Stimulated activated CD4-positive, alpha-beta T cell treated with anti-CD3 and anti-CD28 coated beads, TNF-alpha, amount 100 ng/mL, for 1 hour (primary cell): ENCODE measurements around the gene CXCL5.
"Not testable (repeated sequence)": the region's sequence is repeated elsewhere in the genome, so short reads cannot be mapped to it uniquely, and the experiment has no call there.

Experiments used
- DNase-seq, 3 donors: peaks; one replicate each; pipeline ENCODE4 v3.0.0-alpha.2; 2020; ENCODE audit warnings: low read depth in 3 of 3, low spot score in 1 of 3

CXCL5 gene

DNA sequence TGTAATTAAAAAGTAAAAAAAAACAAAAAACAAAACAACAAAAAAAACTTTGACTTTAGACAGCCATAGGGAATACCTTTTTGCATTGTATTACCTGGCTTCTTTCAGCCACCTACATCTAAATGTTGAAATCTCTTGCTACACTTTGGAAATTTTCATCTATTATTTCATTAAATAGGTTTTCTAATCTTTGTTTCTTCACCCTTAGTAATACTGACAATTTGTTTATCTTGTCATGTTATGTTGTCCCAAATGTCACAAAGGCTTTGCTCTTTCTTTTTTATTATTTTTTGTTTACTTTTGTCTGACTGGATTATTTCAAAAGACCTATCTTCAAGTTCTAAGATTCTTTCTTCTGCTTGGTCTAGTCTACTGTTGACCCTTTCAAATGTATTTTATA is 24.1 kb downstream of the CXCL5 start:
- DNase-seq: no peak

DNA sequence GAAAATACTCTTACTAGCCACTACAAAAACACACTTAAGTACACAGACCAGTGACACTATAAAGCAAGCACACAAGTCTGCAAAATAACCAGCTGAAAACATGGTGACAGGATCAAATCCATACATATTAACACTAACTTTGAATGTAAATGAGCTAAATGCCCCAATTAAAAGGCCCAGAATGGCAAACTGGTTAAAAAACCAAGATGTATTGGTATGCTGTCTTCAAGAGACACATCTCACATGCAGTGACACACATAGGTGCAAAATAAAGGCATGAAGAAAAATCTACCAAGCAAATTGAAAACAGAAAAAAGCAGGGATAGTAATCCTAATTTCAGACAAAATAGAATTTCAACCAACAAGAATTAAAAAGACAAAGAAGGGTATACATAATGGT is 27.5 kb downstream of the CXCL5 start:
- no peak for DNase-seq

DNA sequence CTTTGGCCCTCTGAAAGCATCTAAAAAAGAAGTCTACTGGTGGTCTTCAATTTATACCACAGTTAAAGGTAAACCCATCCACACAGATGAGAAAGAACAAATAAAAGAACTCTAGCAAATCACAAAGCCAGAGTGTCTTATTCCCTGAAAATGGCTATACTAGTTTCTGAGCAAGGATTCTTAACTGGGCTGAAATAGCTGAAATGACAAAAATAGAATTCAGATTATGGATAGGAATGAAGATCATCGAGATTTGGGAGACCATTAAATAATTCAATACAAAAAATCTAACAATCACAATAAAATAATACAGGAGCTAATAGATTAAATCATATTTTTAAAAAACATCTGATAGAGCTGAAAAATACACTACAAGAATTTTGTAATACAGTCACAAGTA is 28.5 kb downstream of the CXCL5 start:
- DNase-seq: no peak

DNA sequence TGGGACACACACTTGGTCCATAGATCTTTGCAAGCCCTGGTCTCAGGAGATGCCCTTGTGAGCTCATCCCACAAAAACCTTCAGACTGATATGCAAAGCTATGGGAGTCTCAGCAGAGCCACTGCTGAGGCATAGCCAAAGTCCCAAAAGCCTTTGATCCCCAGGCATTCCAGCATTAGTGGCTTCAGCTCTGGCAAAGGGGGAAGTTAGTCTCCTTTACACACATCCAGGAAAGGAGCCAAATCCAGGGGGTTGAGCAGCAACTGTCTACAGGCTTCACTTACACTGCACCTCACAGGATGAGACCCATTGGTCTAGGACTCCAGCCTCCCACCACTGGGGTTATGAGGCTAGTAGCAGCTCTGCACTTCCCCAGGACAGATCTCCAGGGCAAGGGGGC is 30.6 kb downstream of the CXCL5 start:
- DNase-seq: no peak

DNA sequence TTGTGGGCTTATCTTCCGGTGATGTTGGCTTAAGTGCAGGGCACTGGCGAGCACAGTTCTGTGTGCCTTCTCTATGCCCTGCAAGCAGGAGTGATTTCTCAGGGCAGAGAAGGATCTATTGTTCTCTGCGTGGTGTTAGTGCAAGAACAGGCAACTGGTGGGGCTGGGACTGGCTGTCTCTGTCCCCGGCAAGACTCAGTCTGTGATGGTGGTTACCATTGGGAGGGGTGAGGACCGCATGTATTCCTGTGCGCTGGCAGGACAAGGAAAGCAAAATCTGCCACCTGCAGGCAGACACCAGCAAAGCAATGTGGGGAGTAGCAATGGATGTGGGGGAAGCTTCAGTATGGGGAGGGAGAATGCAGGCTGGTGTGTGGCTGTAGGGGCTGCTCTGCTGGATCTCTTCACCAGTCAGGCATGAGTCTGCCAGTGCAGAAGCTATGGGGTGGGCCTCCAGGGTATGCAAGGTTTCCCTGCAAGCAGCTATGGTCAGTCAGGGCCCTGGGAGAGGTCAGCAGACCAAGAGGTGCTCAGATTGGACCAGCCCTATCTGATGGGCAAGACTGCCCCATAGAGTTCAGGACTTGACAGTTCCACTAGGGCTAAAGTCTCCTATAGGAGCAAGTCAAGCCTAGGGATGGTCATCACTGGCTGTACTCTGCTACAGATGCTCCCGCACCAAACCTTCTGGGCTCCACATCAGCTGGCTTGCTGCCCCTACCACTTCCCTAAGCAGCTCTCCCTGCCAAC is 33.4 kb downstream of the CXCL5 start:
- DNase-seq: no peak

DNA sequence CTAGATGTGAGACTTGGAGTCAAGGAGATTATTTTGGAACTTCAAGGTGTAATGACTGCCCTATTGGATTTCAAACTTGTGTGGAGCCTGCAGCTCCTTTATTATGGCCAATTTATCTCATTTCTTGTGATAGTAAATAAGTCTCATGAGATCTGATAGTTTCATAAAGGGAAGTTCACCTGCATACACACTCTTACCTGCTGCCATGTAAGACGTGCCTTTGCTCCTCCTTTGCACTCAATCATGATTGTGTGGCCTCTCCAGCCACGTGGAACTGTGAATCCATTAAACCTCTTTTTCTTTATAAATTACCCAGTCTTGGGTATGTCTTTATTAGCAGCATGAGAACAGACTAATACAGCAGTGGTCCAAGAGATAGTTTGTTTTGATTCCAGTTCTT is 35.8 kb downstream of the CXCL5 start:
- DNase-seq: no peak

DNA sequence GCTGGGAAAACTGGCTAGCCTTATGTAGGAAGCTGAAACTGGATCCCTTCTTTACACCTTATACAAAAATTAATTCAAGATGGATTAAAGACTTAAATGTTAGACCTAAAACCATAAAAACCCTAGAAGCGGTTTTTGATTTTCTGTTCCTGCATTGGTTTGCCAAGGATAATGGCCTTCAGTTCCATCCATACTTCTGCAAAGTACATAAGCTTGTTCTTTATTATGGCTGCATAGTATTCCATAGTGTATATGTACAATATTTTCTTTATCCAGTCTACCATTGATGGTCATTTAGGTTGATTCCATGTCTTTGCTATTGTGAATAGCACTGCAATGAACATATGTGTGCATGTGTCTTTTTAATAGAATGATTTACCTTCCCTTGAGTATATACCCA is 39.4 kb downstream of the CXCL5 start:
- not testable (repeated sequence) for DNase-seq

DNA sequence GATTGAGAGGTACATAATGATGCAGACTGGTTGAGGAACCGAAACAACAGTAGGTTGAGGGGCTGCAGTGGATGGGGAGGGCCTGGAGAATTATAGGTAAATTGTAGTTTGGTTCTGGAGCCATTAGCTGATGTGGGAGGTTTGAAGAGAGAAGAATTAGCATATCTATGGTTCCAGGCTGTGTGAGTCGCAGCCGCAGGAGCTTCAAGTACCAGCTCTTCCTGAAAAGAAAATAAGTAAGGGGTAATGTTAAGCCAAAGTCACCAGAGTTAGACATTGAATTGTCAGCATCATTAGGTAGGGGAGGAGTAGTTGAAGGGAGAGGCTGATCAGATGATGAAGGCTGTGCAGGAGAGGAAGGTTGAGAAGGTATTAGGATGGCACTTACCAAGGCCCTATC is 46.1 kb downstream of the CXCL5 start:
- DNase-seq: no peak

DNA sequence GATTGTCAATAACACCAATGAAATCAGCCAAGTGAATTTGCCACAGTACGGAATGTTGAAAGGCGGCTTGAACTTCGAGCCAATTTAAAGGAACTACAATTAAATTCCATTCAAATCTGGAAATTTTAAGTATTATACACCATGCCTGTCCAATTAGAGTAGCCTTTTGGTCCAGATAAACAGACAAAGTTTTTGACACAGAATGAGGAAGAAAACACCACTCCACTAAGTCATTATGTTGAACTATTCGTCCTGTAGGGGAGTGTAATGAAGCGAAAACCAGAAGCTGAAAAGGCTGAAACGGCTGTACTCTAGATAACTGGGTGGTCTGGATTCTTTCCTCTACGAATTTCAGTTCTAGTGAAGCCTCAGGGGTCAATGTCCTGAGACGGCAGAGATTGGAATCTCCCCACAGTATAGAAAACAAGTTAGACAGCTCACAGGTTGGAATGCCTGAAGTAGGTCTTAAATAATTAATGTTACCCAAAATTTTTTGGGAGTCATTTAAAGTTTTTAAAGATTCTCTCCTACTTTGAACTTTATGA is 48.0 kb downstream of the CXCL5 start:
- DNase-seq: not testable (repeated sequence)

DNA sequence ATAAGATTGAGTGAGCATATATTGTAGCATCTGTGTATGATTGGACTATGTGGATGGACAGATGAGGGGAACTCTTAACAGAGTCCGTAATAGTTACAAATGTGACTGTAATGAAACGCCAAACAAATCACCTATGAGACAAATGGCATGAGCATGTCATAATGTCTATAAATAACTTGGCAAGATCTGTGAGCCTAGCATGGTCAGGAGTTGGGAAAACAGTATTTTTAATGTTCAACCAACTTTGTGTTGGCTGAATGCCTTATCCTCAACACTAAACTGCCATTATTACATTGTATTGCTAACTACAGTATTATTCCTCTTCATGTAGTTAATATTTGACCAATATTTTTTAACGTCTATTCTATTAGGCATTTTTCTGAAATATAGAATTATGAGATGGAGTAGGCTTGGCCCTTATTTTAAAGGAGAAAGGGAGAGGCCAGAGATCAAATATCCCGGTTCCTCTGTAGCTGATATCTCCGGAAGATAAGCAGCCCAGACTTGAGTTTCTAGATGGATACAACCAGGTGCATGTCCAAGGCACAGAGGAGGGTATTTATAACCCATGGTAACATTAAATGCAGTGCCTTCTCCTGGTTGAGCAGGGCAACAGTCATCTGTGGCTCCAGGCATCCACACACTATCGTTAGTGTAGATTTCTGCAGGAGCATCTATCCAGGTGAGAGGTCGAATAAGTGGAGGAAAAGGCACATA is 49.3 kb downstream of the CXCL5 start:
- no peak for DNase-seq

DNA sequence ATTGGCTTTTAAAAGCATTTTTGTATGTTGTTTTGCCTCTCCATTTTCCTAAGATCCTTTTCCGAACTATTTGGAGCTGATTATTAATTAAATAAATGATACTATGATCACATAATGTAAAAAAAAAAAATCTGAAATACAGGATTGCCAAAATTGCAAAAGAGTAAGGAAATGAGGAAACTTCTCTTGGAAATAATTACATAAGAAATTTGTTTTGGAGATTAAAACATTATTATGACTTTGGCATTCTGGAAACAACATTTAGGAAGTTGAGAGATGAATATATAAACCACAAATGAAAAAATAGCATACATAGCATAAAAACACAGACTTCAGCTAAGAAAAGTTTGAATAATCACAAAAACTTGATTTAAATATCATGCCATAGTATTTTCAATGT is 50.2 kb downstream of the CXCL5 start:
- DNase-seq: no peak

DNA sequence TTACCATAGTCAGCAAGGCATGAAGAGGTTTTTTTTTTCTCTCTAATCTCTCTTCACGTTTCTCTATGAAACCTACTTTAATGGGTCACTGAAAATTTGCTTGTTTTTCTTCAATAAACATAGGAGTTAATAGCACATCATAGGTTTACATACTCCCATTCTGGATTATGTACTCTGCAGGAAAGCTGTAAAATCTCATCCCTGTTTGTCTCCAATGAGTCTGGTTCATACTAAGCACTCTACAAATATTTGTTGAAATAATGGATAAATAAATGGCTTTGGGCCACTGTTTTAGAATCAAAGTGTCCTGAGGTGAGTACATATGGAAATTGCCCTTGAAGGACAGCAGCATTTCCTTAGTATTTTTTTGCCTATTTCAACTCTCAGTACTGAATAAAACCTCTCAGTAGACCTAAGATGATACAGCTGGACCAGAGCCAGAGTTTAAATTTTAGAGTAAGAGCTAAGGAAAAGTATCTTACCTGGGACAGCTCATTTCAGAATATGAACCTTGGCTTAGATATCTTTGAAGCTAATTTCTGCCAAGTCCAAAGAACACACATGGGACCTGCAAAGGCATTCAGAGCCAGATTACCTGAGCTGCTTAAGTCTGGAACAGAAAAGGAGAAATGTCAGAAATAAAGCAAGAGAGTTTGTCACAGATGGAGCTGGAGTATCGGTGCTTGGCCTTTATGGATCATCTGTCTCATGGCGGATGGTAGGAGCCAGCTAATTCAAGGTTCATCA is 51.1 kb downstream of the CXCL5 start:
- DNase-seq: no peak

DNA sequence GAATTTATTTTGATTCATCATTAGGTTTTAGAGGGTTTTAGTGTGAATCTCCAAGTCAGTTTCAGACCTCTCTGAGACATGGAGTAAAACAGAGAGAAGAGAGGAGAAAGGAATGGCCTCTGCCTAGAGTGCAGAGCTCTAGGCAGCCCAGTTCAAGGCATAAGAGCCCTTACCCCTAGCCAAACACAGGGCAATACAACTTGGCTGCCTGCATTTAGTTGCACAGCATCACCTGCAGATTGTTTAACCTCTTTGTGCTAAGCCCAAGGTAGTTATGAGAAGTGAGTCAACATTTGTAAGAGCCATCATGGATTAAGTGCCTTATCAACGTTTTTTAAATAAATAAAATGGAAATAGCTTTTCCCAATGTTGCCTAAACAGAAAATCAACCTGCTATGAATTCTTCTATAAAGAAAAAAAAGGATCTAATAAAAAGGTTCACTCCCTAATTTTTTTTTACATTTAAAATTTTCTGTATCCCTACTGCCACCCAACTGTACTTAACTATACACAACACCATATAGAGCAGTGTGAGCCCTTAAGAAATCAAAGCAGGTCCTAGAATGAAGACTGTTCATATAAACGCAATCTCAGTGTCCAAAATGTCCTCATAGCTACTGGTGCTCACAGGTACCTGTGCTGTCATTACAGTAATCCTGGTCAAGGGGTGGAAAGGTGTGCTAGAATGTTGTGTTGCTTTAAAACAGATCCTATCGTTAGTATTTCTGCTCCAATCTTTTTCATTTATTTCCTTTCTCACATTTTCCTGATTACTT is 52.6 kb downstream of the CXCL5 start:
- no peak for DNase-seq
